GM23248 (cell line): ENCODE measurements around the gene TMEM132C. TPM values are rescaled to one million over a fixed set of nuclear protein-coding genes. Genes with fewer than 3 reads are reported as not detected.

Experiments used
- DNase-seq: peaks from one replicate; pipeline ENCODE4 v3.0.0-alpha.2; 2015
- H2AFZ ChIP-seq: fragments of 200-600 bp; sonication (generic); 2 replicates; pipeline ENCODE4 v1.6.1; 2016; ENCODE audit warnings: antibody characterized with exemption
- H3F3A ChIP-seq: fragments of 200-600 bp; sonication (generic); 2 replicates; pipeline ENCODE4 v1.6.1; 2016; ENCODE audit warnings: mild to moderate bottlenecking, antibody characterized with exemption, mixed run types; ENCODE audit not compliant: insufficient read depth
- H3K27ac ChIP-seq: fragments of 200-600 bp; sonication (generic); 2 replicates; pipeline ENCODE4 v1.5.1; 2016; ENCODE audit warnings: mild to moderate bottlenecking
- H3K27me3 ChIP-seq: fragments of 200-600 bp; sonication (generic); replicated peaks from 2 replicates; pipeline ENCODE4 v1.6.1; 2016; ENCODE audit warnings: mild to moderate bottlenecking; ENCODE audit not compliant: insufficient read depth
- H3K36me3 ChIP-seq: fragments of 200-600 bp; sonication (generic); 2 replicates; pipeline ENCODE4 v1.6.1; 2016; ENCODE audit warnings: low read depth, mild to moderate bottlenecking
- H3K4me1 ChIP-seq: fragments of 200-600 bp; sonication (generic); 2 replicates; pipeline ENCODE4 v1.6.1; 2016; ENCODE audit warnings: mild to moderate bottlenecking; ENCODE audit not compliant: insufficient read depth
- H3K4me2 ChIP-seq: fragments of 200-600 bp; sonication (generic); one replicate; pipeline ENCODE4 v1.6.1; 2016; ENCODE audit warnings: mild to moderate bottlenecking; ENCODE audit not compliant: unreplicated experiment
- H3K4me3 ChIP-seq: fragments of 200-600 bp; sonication (generic); 2 replicates; pipeline ENCODE4 v1.5.1; 2016; ENCODE audit warnings: mild to moderate bottlenecking
- H3K79me2 ChIP-seq: fragments of 200-600 bp; sonication (generic); 2 replicates; pipeline ENCODE4 v1.6.1; 2016; ENCODE audit warnings: mild to moderate bottlenecking; ENCODE audit not compliant: insufficient read depth
- H3K9ac ChIP-seq: fragments of 200-600 bp; sonication (generic); 2 replicates; pipeline ENCODE4 v1.6.1; 2016; ENCODE audit warnings: mild to moderate bottlenecking
- H3K9me2 ChIP-seq: fragments of 200-600 bp; sonication (generic); 2 replicates; pipeline ENCODE4 v1.6.1; 2016; ENCODE audit warnings: mixed run types, mild to moderate bottlenecking, moderate library complexity; ENCODE audit not compliant: insufficient read depth
- H3K9me3 ChIP-seq: fragments of 200-600 bp; sonication (generic); one replicate; pipeline ENCODE4 v1.6.1; 2017; ENCODE audit warnings: low read depth
- H4K20me1 ChIP-seq: fragments of 200-600 bp; sonication (generic); 2 replicates; pipeline ENCODE4 v1.6.0; 2016; ENCODE audit not compliant: insufficient read depth
- EZH2 ChIP-seq: fragments of 200-600 bp; sonication (generic); IDR thresholded peaks from 2 replicates; pipeline ENCODE4 v1.6.1; 2018; ENCODE audit warnings: antibody characterized with exemption, mild to moderate bottlenecking; ENCODE audit not compliant: insufficient read depth, poor library complexity, severe bottlenecking
- EZH2phosphoT487 ChIP-seq: fragments of 200-600 bp; sonication (generic); IDR thresholded peaks from 2 replicates; pipeline ENCODE4 v1.6.1; 2018; ENCODE audit warnings: antibody characterized with exemption, moderate library complexity, mild to moderate bottlenecking, low read depth; ENCODE audit not compliant: insufficient read depth
- WGBS, 2 experiments: methylation state at CpG; one replicate each; pipeline ENCODE4 v1.1.6; 2015 to 2017; ENCODE audit warnings: low lambda C conversion rate in 2 of 2, low coverage in 1 of 2; ENCODE audit errors: missing lambda C conversion rate in 2 of 2; 5-methylcytosine and 5-hydroxymethylcytosine counted together
- in situ Hi-C: fragments of 300-500 bp; cut with MboI; formaldehyde crosslinking; loops from 2 replicates; pipeline ENCODE4 v1.15.0; 2020
- polyA plus RNA-seq: library from polyadenylated mRNA; unstranded; fragments of >200 nt; fragmentation: Nextera tagmentation; extraction: Ambion mirVana; gene quantifications from 2 replicates; pipeline ENCODE4 v1.2.1, GENCODE V29; 2016
- total RNA-seq: library from RNA; depleted of rRNA; stranded (reverse); fragments of >200 nt; shearing (Covaris generic); gene quantifications from 2 replicates; pipeline ENCODE4 v1.2.3, GENCODE V29; 2014

TMEM132C gene
- total and polyA plus RNA-seq, 2 experiments from 2014 or later: not detected

GRCh38 chr12:128611736-128612135 is 344.8 kb downstream of the TMEM132C start:
- 29 to 41% methylated on average over 6 of the region's 6 CpGs for WGBS, 2 experiments
- no peaks in the 10 kb centered on the region for H4K20me1 ChIP-seq
- no peak for DNase-seq
- no peak overlapping the region for H3K4me3 ChIP-seq
- no peaks in the 10 kb centered on the region for H3F3A ChIP-seq
- H3K27ac ChIP-seq: no peak overlapping the region
- no peak overlapping the region for H2AFZ ChIP-seq
- in situ Hi-C loops: no loop called here
- H3K9ac ChIP-seq: no peak overlapping the region
- H3K9me2 ChIP-seq: no peaks in the 10 kb centered on the region
- no peaks in the 10 kb centered on the region for H3K27me3 ChIP-seq
- TF ChIP-seq EZH2phosphoT487: no peak
- TF ChIP-seq EZH2: no peak
- no peaks in the 10 kb centered on the region for H3K79me2 ChIP-seq
- H3K4me2 ChIP-seq: no peak overlapping the region
- H3K4me1 ChIP-seq: no peaks in the 10 kb centered on the region
- no peaks in the 10 kb centered on the region for H3K9me3 ChIP-seq
- no peaks in the 10 kb centered on the region for H3K36me3 ChIP-seq

GRCh38 chr12:128612150-128612850 is 345.3 kb downstream of the TMEM132C start:
- H3K79me2 ChIP-seq: no peaks in the 10 kb centered on the region
- DNase-seq: no peak
- no peaks in the 10 kb centered on the region for H4K20me1 ChIP-seq
- H3K9me2 ChIP-seq: no peaks in the 10 kb centered on the region
- no peaks in the 10 kb centered on the region for H3K4me1 ChIP-seq
- no peaks in the 10 kb centered on the region for H3F3A ChIP-seq
- H3K27me3 ChIP-seq: no peaks in the 10 kb centered on the region
- no peak overlapping the region for H3K27ac ChIP-seq
- no peak for TF ChIP-seq EZH2
- TF ChIP-seq EZH2phosphoT487: no peak
- no peak overlapping the region for H2AFZ ChIP-seq
- 27 to 30% methylated on average over 8 of the region's 8 CpGs for WGBS, 2 experiments
- no peaks in the 10 kb centered on the region for H3K9me3 ChIP-seq
- no peak overlapping the region for H3K9ac ChIP-seq
- H3K36me3 ChIP-seq: no peaks in the 10 kb centered on the region
- in situ Hi-C loops: no loop called here
- H3K4me3 ChIP-seq: no peak overlapping the region
- H3K4me2 ChIP-seq: no peak overlapping the region

- 23 to 27% methylated on average over 6 of the region's 6 CpGs for WGBS, 2 experiments
- TF ChIP-seq EZH2 (no peak), EZH2phosphoT487 (no peak)
These were observed 347.0 kb downstream of the TMEM132C start for GRCh38 chr12:128613837-128614590.

GRCh38 chr12:128617304-128617833 is 350.4 kb downstream of the TMEM132C start:
- H3K9me3 ChIP-seq: no peaks in the 10 kb centered on the region
- TF ChIP-seq EZH2 (no peak), EZH2phosphoT487 (no peak)
- H3F3A ChIP-seq: no peaks in the 10 kb centered on the region
- no peak overlapping the region for H3K9ac ChIP-seq
- H3K27ac ChIP-seq: no peak overlapping the region
- H3K4me1 ChIP-seq: no peaks in the 10 kb centered on the region
- no peak overlapping the region for H3K4me3 ChIP-seq
- no peaks in the 10 kb centered on the region for H4K20me1 ChIP-seq
- no peak overlapping the region for H3K4me2 ChIP-seq
- H3K79me2 ChIP-seq: no peaks in the 10 kb centered on the region
- in situ Hi-C loops: no loop called here
- DNase-seq: no peak
- WGBS, 2 experiments: 63 to 67% methylated on average over 2 of the region's 2 CpGs
- H2AFZ ChIP-seq: no peak overlapping the region
- H3K36me3 ChIP-seq: no peaks in the 10 kb centered on the region
- no peaks in the 10 kb centered on the region for H3K27me3 ChIP-seq
- no peaks in the 10 kb centered on the region for H3K9me2 ChIP-seq

More at GRCh38 chr12:128613837-128614590, 347.0 kb downstream of the TMEM132C start:
- DNase-seq: no peak
- Histone ChIP-seq H3K9me2 (no peaks in the 10 kb centered on the region), H3K27me3 (no peaks in the 10 kb centered on the region), H3K4me3 (no peak overlapping the region), H4K20me1 (no peaks in the 10 kb centered on the region), H3K36me3 (no peaks in the 10 kb centered on the region), H3K4me1 (no peaks in the 10 kb centered on the region), H3K9ac (no peak overlapping the region), H3K27ac (no peak overlapping the region), H3F3A (no peaks in the 10 kb centered on the region), H3K9me3 (no peaks in the 10 kb centered on the region), H3K79me2 (no peaks in the 10 kb centered on the region), H2AFZ (no peak overlapping the region), H3K4me2 (no peak overlapping the region)
- in situ Hi-C loops: no loop called here
